Mammary epithelial cell (primary cell): ENCODE results near the gene KLHDC8B.

ENCODE experiments used
- EZH2 ChIP-seq: IDR thresholded peaks from 2 replicates; pipeline ENCODE4 v1.6.1; 2012; ENCODE audit warnings: low read length, inconsistent platforms, borderline replicate concordance
- TF ChIP-seq, protein P1 (sequence below), 2 donors: IDR thresholded peaks in 1 of 2; conservative IDR thresholded peaks in 1 of 2; 2 replicates each; pipeline ENCODE4 v1.5.1; 2011 to 2012; ENCODE audit warnings: inconsistent platforms in 2 of 2, low read length in 2 of 2, mild to moderate bottlenecking in 2 of 2, control low read depth in 1 of 2, low read depth in 1 of 2; ENCODE audit not compliant: insufficient read depth in 1 of 2; ENCODE audit errors: extremely low read depth in 1 of 2

GRCh38 chr3:49162751-49163419 lies 8.5 kb upstream of the KLHDC8B start:
- TF ChIP-seq, protein P1, sequence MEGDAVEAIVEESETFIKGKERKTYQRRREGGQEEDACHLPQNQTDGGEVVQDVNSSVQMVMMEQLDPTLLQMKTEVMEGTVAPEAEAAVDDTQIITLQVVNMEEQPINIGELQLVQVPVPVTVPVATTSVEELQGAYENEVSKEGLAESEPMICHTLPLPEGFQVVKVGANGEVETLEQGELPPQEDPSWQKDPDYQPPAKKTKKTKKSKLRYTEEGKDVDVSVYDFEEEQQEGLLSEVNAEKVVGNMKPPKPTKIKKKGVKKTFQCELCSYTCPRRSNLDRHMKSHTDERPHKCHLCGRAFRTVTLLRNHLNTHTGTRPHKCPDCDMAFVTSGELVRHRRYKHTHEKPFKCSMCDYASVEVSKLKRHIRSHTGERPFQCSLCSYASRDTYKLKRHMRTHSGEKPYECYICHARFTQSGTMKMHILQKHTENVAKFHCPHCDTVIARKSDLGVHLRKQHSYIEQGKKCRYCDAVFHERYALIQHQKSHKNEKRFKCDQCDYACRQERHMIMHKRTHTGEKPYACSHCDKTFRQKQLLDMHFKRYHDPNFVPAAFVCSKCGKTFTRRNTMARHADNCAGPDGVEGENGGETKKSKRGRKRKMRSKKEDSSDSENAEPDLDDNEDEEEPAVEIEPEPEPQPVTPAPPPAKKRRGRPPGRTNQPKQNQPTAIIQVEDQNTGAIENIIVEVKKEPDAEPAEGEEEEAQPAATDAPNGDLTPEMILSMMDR (conservative IDR thresholded peaks at IDR 0.05 in 1 of 2, IDR thresholded peaks at IDR 0.05 in 1 of 2; ENCODE audit: extremely low read depth in 1 of 2, insufficient read depth in 1 of 2, low read depth in 1 of 2, low read length in 2 of 2), result no peak
- TF ChIP-seq EZH2, result no peak
